Loucy (cell line): ENCODE measurements around the gene IL10RB.

ENCODE experiments used
- H2AFZ ChIP-seq: fragments of 200-600 bp; sonication (generic); 2 replicates; pipeline ENCODE4 v1.6.0; 2016; ENCODE audit warnings: antibody characterized with exemption, mild to moderate bottlenecking, low read length, moderate library complexity
- H3F3A ChIP-seq: fragments of 200-600 bp; 2 replicates; pipeline ENCODE4 v1.6.0; 2016; ENCODE audit warnings: antibody characterized with exemption, low read depth, mild to moderate bottlenecking
- H3K27me3 ChIP-seq: fragments of 200-600 bp; sonication (generic); 2 replicates; pipeline ENCODE4 v1.6.1; 2014; ENCODE audit warnings: low read length, mild to moderate bottlenecking; ENCODE audit not compliant: insufficient read depth, poor library complexity, severe bottlenecking
- H3K36me3 ChIP-seq: fragments of 200-600 bp; sonication (generic); 2 replicates; pipeline ENCODE4 v1.6.1; 2016; ENCODE audit warnings: low read length; ENCODE audit not compliant: insufficient read depth
- H3K4me1 ChIP-seq: fragments of 200-600 bp; sonication (generic); 2 replicates; pipeline ENCODE4 v1.5.1; 2014; ENCODE audit warnings: low read length, mild to moderate bottlenecking; ENCODE audit not compliant: insufficient read depth, poor library complexity, severe bottlenecking
- H3K4me2 ChIP-seq: fragments of 200-600 bp; sonication (generic); 2 replicates; pipeline ENCODE4 v1.6.0; 2014; ENCODE audit warnings: antibody characterized with exemption, low read length, low read depth, mild to moderate bottlenecking; ENCODE audit not compliant: poor library complexity, severe bottlenecking
- H3K4me3 ChIP-seq: fragments of 200-600 bp; sonication (generic); 2 replicates; pipeline ENCODE4 v1.5.1; 2014; ENCODE audit warnings: low read length, mild to moderate bottlenecking, mixed read lengths; ENCODE audit not compliant: poor library complexity, severe bottlenecking
- H3K79me2 ChIP-seq: fragments of 200-600 bp; sonication (generic); 2 replicates; pipeline ENCODE4 v1.6.1; 2014; ENCODE audit warnings: low read length; ENCODE audit not compliant: insufficient read depth
- H3K9ac ChIP-seq: fragments of 200-600 bp; sonication (generic); 2 replicates; pipeline ENCODE4 v1.6.0; 2014; ENCODE audit warnings: mild to moderate bottlenecking, low read depth, low read length, moderate library complexity; ENCODE audit not compliant: poor library complexity, severe bottlenecking
- H3K9me2 ChIP-seq: fragments of 200-600 bp; sonication (generic); replicated peaks from 2 replicates; pipeline ENCODE4 v1.6.1; 2016; ENCODE audit warnings: low read depth, low read length, mixed read lengths
- H3K9me3 ChIP-seq: fragments of 200-600 bp; sonication (generic); 2 replicates; pipeline ENCODE4 v1.6.1; 2014; ENCODE audit warnings: mild to moderate bottlenecking, antibody characterized with exemption, low read length, low read depth; ENCODE audit not compliant: insufficient read depth
- H4K20me1 ChIP-seq: fragments of 200-600 bp; sonication (generic); 2 replicates; pipeline ENCODE4 v1.6.0; 2014; ENCODE audit warnings: antibody characterized with exemption, low read length, mild to moderate bottlenecking; ENCODE audit not compliant: insufficient read depth, poor library complexity, severe bottlenecking
- EZH2phosphoT487 ChIP-seq: fragments of 200-600 bp; IDR thresholded peaks from 2 replicates; pipeline ENCODE4 v1.6.1; 2018; ENCODE audit warnings: antibody characterized with exemption, mild to moderate bottlenecking, moderate library complexity, borderline replicate concordance
- TF ChIP-seq, protein P1 (sequence below): fragments of 200-600 bp; sonication (generic); conservative IDR thresholded peaks from 2 replicates; pipeline ENCODE4 v1.5.1; 2014; ENCODE audit warnings: mild to moderate bottlenecking, antibody characterized with exemption, low read length

Gene IL10RB

DNA sequence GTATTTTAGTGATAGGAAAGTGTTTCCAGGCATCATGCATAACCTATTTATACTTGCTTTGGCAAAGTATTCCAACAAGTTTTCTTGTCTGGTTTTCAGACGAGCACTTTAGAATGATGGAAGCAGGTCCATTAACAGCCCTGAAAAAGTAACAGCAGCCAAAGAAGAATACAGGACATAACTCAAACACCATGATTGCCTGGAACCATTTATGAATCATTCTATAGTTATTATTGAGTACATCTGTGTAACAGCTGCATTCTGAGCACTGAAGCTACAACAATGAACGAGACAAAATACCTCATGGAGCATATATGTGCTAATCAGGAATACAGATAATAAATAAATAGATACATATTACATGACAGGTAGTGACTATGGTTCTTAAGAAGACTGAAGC, 12.6 kb downstream of the IL10RB start:
- Histone ChIP-seq H3K9ac (no peak overlapping the region), H3K79me2 (no peaks in the 10 kb centered on the region), H3K4me3 (no peak overlapping the region), H2AFZ (no peak overlapping the region), H3K4me1 (no peaks in the 10 kb centered on the region), H3K9me2 (no peaks in the 10 kb centered on the region), H3K4me2 (no peak overlapping the region), H3K36me3 (peaks cover 12% of the 10 kb centered on the region; the same call in 1 of the 2 replicates), H4K20me1 (no peaks in the 10 kb centered on the region), H3F3A (no peaks in the 10 kb centered on the region), H3K9me3 (no peaks in the 10 kb centered on the region; the same call in 1 of the 2 replicates), H3K27me3 (no peaks in the 10 kb centered on the region)
- TF ChIP-seq, protein P1, sequence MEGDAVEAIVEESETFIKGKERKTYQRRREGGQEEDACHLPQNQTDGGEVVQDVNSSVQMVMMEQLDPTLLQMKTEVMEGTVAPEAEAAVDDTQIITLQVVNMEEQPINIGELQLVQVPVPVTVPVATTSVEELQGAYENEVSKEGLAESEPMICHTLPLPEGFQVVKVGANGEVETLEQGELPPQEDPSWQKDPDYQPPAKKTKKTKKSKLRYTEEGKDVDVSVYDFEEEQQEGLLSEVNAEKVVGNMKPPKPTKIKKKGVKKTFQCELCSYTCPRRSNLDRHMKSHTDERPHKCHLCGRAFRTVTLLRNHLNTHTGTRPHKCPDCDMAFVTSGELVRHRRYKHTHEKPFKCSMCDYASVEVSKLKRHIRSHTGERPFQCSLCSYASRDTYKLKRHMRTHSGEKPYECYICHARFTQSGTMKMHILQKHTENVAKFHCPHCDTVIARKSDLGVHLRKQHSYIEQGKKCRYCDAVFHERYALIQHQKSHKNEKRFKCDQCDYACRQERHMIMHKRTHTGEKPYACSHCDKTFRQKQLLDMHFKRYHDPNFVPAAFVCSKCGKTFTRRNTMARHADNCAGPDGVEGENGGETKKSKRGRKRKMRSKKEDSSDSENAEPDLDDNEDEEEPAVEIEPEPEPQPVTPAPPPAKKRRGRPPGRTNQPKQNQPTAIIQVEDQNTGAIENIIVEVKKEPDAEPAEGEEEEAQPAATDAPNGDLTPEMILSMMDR, result no peak
- no peak for TF ChIP-seq EZH2phosphoT487

DNA sequence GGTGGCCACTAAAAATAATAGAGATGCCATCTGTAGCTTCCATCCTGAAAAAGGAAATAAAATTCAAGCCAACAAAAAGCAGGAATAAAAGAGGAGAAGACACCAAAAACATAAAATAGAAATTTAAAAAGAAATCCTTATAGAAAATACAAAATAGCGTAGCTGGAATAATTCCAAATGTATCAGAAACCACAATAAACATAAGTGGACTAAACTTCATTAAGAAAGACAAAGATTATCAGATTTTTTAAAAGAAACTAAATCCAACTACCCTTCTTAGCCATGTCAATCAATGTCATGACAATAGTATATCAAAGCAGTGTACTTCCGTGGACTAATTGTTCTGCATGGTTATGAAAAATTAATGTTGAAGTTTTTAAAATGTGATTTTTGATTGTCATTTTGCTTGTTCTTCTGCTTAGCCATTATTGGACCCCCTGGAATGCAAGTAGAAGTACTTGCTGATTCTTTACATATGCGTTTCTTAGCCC, 13.2 kb downstream of the IL10RB start:
- H3K9ac ChIP-seq, result no peak overlapping the region
- no peak overlapping the region for H2AFZ ChIP-seq
- no peaks in the 10 kb centered on the region for H3F3A ChIP-seq
- no peaks in the 10 kb centered on the region for H3K79me2 ChIP-seq
- no peaks in the 10 kb centered on the region; the same call in 1 of the 2 replicates for H3K9me3 ChIP-seq
- H3K4me1 ChIP-seq, result no peaks in the 10 kb centered on the region
- TF ChIP-seq, protein P1, result no peak
- no peak for TF ChIP-seq EZH2phosphoT487
- H3K4me2 ChIP-seq, result no peak overlapping the region
- H3K27me3 ChIP-seq, result no peaks in the 10 kb centered on the region
- H3K9me2 ChIP-seq, result no peaks in the 10 kb centered on the region
- H4K20me1 ChIP-seq, result no peaks in the 10 kb centered on the region
- peaks cover 13% of the 10 kb centered on the region; the same call in 1 of the 2 replicates for H3K36me3 ChIP-seq
- H3K4me3 ChIP-seq, result no peak overlapping the region

- H2AFZ ChIP-seq, result no peak overlapping the region
- no peaks in the 10 kb centered on the region for H3F3A ChIP-seq
- H3K79me2 ChIP-seq, result no peaks in the 10 kb centered on the region
- H3K4me2 ChIP-seq, result no peak overlapping the region
- no peaks in the 10 kb centered on the region for H3K27me3 ChIP-seq
- no peaks in the 10 kb centered on the region for H3K9me2 ChIP-seq
- no peaks in the 10 kb centered on the region for H3K4me1 ChIP-seq
- H3K9ac ChIP-seq, result no peak overlapping the region
- H4K20me1 ChIP-seq, result no peaks in the 10 kb centered on the region
- H3K4me3 ChIP-seq, result no peak overlapping the region
- TF ChIP-seq EZH2phosphoT487, result no peak
- TF ChIP-seq, protein P1, result no peak
- H3K9me3 ChIP-seq, result no peaks in the 10 kb centered on the region; the same call in 1 of the 2 replicates
- H3K36me3 ChIP-seq, result peaks cover 13% of the 10 kb centered on the region; the same call in 1 of the 2 replicates
Observed at GRCh38 chr21:33281096-33281652, 15.0 kb downstream of the IL10RB start.
